Keratinocyte (primary cell): ENCODE measurements around the gene ANKS6. TPM values are rescaled to one million over a fixed set of nuclear protein-coding genes. Genes with fewer than 3 reads are reported as not detected.

ENCODE experiments used
- DNase-seq: peaks from one replicate; pipeline ENCODE4 v3.0.0-alpha.2; 2011; ENCODE audit warnings: low read depth, missing footprints, low spot score
- FAIRE-seq: peaks from 2 replicates; lab custom pipeline; 2011; peaks lifted over from hg19 to GRCh38; lab: Jason Lieb, UNC
- H2AFZ ChIP-seq: 2 replicates; pipeline ENCODE4 v1.6.0; 2012; ENCODE audit warnings: low read length, control low read depth, inconsistent platforms; ENCODE audit not compliant: control insufficient read depth
- H3K27ac ChIP-seq: 2 replicates; pipeline ENCODE4 v1.5.1; 2011; ENCODE audit warnings: low read length; ENCODE audit not compliant: control insufficient read depth, insufficient read depth
- H3K27me3 ChIP-seq: 3 replicates; pipeline ENCODE4 v1.6.0; 2011; ENCODE audit warnings: low read length; ENCODE audit not compliant: control insufficient read depth, insufficient read depth; ENCODE audit errors: extremely low read depth
- H3K36me3 ChIP-seq, 2 experiments: 2 replicates in 1 of 2; 3 replicates in 1 of 2; pipeline ENCODE4 v1.5.1; 2011; ENCODE audit warnings: low read length in 2 of 2, mild to moderate bottlenecking in 1 of 2; ENCODE audit not compliant: control insufficient read depth in 2 of 2, insufficient read depth in 2 of 2; ENCODE audit errors: extremely low read depth in 1 of 2
- H3K4me1 ChIP-seq: 3 replicates; pipeline ENCODE4 v1.5.1; 2011; ENCODE audit warnings: low read length; ENCODE audit not compliant: control insufficient read depth, insufficient read depth; ENCODE audit errors: extremely low read depth
- H3K4me2 ChIP-seq: 3 replicates; pipeline ENCODE4 v1.6.0; 2011; ENCODE audit warnings: low read depth, low read length; ENCODE audit not compliant: control insufficient read depth, insufficient read depth; ENCODE audit errors: extremely low read depth
- H3K4me3 ChIP-seq, 3 experiments: fragments of 200-600 bp in 1 of 3; sonication (generic) in 1 of 3; 2 replicates in 2 of 3; 3 replicates in 1 of 3; pipeline ENCODE4 v1.5.1; 2011 to 2016; ENCODE audit warnings: low read length in 3 of 3, mild to moderate bottlenecking in 3 of 3, control low read depth in 2 of 3, inconsistent platforms in 1 of 3, low read depth in 1 of 3, mixed read lengths in 1 of 3, mixed run types in 1 of 3, moderate library complexity in 1 of 3; ENCODE audit not compliant: control insufficient read depth in 2 of 3, insufficient read depth in 2 of 3; ENCODE audit errors: extremely low read depth in 1 of 3
- H3K79me2 ChIP-seq: 2 replicates; pipeline ENCODE4 v1.6.0; 2012; ENCODE audit warnings: low read length; ENCODE audit not compliant: control insufficient read depth, insufficient read depth
- H3K9ac ChIP-seq: 3 replicates; pipeline ENCODE4 v1.6.0; 2011; ENCODE audit warnings: low read length; ENCODE audit not compliant: control insufficient read depth, insufficient read depth; ENCODE audit errors: extremely low read depth
- H3K9me1 ChIP-seq: 3 replicates; pipeline ENCODE4 v1.6.0; 2011; ENCODE audit warnings: low read length; ENCODE audit not compliant: control insufficient read depth, insufficient read depth; ENCODE audit errors: extremely low read depth
- H3K9me3 ChIP-seq: 2 replicates; pipeline ENCODE4 v1.5.1; 2012; ENCODE audit warnings: low read depth, low read length; ENCODE audit not compliant: control insufficient read depth
- H4K20me1 ChIP-seq: 3 replicates; pipeline ENCODE4 v1.6.0; 2011; ENCODE audit warnings: low read length; ENCODE audit not compliant: control insufficient read depth, insufficient read depth; ENCODE audit errors: extremely low read depth
- EZH2 ChIP-seq: IDR thresholded peaks from one replicate; pipeline ENCODE4 v1.6.1; 2012; ENCODE audit warnings: inconsistent platforms, mild to moderate bottlenecking, low read length, moderate library complexity
- dilution Hi-C: fragments of 300-500 bp; cut with MboI; formaldehyde crosslinking; loops from one replicate; pipeline ENCODE4 v1.7.0; 2020; ENCODE audit warnings: low sequenced_read_pairs; ENCODE audit not compliant: extremely low pct_ligation_motif_present
- polyA plus RNA-seq, 5 experiments: library from polyadenylated mRNA; depleted of rRNA in 3 of 5; stranded (reverse) in 3 of 5; stranded (forward) in 1 of 5; unstranded in 1 of 5; fragments of >200 nt; gene quantifications; 1 replicate in 1 of 5; 2 replicates in 3 of 5; 3 replicates in 1 of 5; pipeline versions ENCODE4 v1.2.1 to v1.2.3, GENCODE V29; 2011 to 2012; ENCODE audit warnings: missing spikeins in 2 of 5, low read depth in 1 of 5, low replicate concordance in 1 of 5
- TF ChIP-seq, protein P1 (sequence below), 3 experiments: IDR thresholded peaks in 1 of 3; conservative IDR thresholded peaks in 1 of 3; optimal IDR thresholded peaks in 1 of 3; 2 replicates in 2 of 3; 3 replicates in 1 of 3; pipeline versions ENCODE3 to v1.5.1; 2011; ENCODE audit warnings: low read length in 3 of 3, mild to moderate bottlenecking in 3 of 3, moderate library complexity in 2 of 3, control low read depth in 1 of 3, inconsistent platforms in 1 of 3; ENCODE audit not compliant: insufficient read depth in 2 of 3; ENCODE audit errors: extremely low read depth in 1 of 3

ANKS6 gene
- polyA plus RNA-seq, 1 donor (not counting 4 experiments of a cell fraction or from before 2014, with no cell fraction given), result 13.5 TPM

DNA sequence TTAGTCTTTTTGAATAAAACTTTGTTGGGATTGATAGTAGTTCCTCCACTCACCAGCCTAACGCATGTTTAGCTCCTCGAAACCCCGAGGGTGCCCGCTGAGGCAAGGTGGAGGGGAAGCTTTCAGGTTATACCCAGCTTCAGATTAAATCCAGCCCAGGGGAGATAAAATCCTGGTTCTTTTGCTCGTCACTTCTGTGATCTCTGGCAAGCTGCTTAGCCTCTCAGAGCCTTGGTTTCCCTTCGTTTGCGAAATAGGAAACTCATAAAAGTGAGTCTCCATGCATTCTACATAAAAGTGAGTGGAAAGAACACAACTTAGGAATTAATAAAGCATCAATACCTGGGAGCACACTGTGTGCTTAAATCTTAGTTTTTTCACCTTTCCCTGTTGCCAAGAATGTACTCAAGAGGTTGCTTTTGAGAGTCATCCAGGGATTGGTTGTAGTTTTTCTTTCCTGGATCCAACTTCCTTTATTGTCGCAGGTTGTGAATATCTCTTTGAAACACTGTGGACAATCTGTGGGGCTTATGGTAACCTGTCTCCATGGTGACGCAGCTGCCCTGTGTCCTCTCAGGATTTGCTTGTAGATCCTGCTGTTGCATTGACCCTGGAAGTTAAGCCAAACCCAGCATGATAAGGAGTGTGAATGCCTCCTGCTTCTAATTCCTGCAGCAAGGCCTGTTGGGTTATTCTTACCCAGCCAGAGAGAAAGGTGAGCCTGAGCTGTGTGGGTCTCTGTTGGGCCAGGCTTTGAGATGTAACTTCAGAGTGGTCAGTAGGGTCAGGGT, 13.2 kb upstream of the ANKS6 start:
- no peaks in the 10 kb centered on the region for H3K79me2 ChIP-seq
- dilution Hi-C loops, result no loop called here
- no peaks in the 10 kb centered on the region for H3K9me3 ChIP-seq
- no peak overlapping the region for H3K9ac ChIP-seq
- no peaks in the 10 kb centered on the region for H3K27me3 ChIP-seq
- H3K4me3 ChIP-seq, result no peak overlapping the region
- no peak for DNase-seq
- H3K27ac ChIP-seq, result no peak overlapping the region
- H2AFZ ChIP-seq, result no peak overlapping the region
- no peaks in the 10 kb centered on the region for H3K9me1 ChIP-seq
- H4K20me1 ChIP-seq, result no peaks in the 10 kb centered on the region
- no peaks in the 10 kb centered on the region for H3K36me3 ChIP-seq
- no peak for TF ChIP-seq EZH2
- TF ChIP-seq, protein P1, sequence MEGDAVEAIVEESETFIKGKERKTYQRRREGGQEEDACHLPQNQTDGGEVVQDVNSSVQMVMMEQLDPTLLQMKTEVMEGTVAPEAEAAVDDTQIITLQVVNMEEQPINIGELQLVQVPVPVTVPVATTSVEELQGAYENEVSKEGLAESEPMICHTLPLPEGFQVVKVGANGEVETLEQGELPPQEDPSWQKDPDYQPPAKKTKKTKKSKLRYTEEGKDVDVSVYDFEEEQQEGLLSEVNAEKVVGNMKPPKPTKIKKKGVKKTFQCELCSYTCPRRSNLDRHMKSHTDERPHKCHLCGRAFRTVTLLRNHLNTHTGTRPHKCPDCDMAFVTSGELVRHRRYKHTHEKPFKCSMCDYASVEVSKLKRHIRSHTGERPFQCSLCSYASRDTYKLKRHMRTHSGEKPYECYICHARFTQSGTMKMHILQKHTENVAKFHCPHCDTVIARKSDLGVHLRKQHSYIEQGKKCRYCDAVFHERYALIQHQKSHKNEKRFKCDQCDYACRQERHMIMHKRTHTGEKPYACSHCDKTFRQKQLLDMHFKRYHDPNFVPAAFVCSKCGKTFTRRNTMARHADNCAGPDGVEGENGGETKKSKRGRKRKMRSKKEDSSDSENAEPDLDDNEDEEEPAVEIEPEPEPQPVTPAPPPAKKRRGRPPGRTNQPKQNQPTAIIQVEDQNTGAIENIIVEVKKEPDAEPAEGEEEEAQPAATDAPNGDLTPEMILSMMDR (optimal IDR thresholded peaks at IDR 0.05 in 1 of 3, IDR thresholded peaks at IDR 0.05 in 1 of 3, conservative IDR thresholded peaks at IDR 0.05 in 1 of 3; ENCODE audit: extremely low read depth in 1 of 3, insufficient read depth in 2 of 3, low read length in 3 of 3), result no peak
- H3K4me2 ChIP-seq, result no peak overlapping the region
- peaks cover 34% of the 10 kb centered on the region for H3K4me1 ChIP-seq
- FAIRE-seq, result no peak

DNA sequence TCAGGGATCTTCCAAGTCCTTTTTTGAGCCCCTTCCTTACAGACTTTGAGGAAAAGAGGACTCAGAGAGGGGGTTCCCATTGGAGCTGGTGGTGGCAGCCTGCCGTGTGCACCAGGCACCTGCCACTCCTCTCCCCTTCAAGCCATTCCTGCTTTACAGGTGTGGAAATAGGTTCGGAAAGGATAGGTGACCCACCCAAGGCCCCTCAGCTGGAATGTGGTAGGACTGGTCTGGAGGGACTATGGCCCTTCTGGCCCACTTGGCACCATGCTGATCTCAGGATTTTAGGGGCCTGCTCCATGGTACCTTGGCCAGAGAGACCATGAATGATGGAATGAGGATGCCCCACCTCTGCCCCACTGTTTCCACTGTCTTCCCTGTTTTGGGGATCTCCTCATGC, 12.5 kb upstream of the ANKS6 start:
- H3K9me3 ChIP-seq, result no peaks in the 10 kb centered on the region
- H3K4me1 ChIP-seq, result peaks cover 34% of the 10 kb centered on the region
- H3K27me3 ChIP-seq, result no peaks in the 10 kb centered on the region
- H3K9ac ChIP-seq, result no peak overlapping the region
- dilution Hi-C loops, result no loop called here
- no peak overlapping the region for H3K4me3 ChIP-seq
- FAIRE-seq (no peak), DNase-seq (no peak)
- no peak for TF ChIP-seq EZH2
- TF ChIP-seq, protein P1 (optimal IDR thresholded peaks at IDR 0.05 in 1 of 3, IDR thresholded peaks at IDR 0.05 in 1 of 3, conservative IDR thresholded peaks at IDR 0.05 in 1 of 3; ENCODE audit: extremely low read depth in 1 of 3, insufficient read depth in 2 of 3, low read length in 3 of 3), result no peak
- no peak overlapping the region for H3K27ac ChIP-seq
- no peak overlapping the region for H2AFZ ChIP-seq
- no peaks in the 10 kb centered on the region for H3K79me2 ChIP-seq
- no peaks in the 10 kb centered on the region for H3K36me3 ChIP-seq
- no peaks in the 10 kb centered on the region for H3K9me1 ChIP-seq
- no peak overlapping the region for H3K4me2 ChIP-seq
- H4K20me1 ChIP-seq, result no peaks in the 10 kb centered on the region
